ENCODE results near the gene ELOVL5.

The ELOVL5 gene

DNA sequence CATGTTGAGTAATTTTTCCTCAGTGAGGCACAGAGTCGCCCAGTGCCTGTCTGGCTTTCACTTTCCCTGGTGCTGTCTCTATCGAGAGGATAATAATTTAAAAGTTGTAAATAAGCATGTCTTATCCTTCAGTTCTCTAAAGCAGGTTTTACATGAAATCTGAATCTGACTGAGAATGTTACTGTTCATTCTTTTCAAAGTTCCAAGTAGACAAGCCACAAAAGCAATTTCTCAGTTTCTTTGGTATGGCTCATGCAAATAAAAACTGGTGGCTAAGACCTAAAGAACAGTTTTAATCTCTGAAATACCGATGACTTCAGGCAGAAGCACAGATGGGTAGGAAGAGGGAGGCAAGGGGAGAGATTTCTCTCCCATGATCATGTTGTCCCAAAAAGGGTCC lies 112.5 kb downstream of the ELOVL5 start:
- no peak for DNase-seq

DNA sequence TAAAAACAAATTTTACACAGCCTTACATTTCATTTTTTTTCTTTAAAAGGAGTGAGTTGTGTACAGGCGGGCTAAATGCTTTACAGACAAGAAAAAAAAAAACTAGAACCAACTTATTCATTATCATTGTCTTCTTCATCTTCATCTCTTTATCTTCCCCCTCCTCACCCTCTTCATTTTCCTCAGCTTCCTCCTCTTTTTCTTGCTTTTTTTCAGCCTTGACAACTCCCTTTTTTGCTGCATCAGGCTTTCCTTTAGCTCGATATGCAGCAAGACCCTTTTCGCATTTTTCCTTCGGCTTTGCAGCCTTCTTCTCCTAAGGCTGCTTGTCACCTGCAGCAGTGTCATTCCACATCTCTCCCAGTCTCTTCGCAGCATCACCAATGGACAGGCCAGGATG lies 113.2 kb downstream of the ELOVL5 start:
- no peak for DNase-seq

DNA sequence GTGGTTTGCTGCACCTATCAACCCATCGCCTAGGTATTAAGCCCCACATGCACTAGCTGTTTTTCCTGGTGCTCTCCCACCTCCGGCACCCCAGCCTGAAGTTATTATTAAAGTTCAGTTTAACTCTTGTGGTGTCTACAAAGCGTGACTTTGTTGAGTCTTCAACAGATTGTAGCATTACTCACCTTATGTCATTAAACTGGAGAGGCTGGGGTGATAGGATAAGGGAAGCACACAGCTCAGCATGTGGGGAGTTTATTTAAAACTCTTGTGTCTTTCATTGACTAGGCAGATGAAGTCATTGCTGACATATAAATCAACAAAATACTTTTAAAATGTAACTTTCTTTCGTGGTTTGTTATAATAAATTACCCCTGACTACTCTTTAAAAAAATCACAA lies 115.4 kb downstream of the ELOVL5 start:
- DNase-seq, result no peak

DNA sequence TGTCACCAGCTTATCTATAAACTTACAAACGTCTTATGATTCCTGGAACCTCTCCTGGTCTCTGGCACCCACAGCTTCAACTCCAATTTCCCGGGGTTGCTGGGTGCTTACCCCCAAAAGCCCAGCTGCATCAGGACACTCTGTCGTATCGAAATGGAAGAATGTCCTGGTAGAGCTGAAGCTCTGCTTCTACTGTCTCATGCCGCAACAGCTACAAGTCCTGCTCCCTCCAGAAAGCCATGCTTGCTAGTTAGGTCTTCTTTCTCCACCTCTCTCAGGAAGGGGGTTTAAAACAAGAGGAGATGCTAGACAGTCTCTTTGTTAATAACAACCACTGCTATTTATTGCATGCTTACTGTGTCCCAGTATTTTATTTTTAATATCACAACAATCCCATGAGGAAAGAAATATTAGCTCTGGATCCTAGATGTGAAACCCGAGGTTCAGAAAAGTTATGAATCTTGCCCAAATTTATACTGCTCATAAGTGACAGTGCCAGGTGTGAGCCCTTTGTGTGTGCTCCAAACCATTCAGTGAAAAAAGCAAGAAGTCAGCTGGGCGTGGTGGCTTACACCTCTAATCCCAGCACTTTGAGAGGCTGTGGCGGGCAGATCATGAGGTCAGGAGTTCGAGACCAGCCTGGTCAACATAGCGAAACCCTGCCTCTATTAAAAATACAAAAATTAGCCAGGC lies 117.8 kb downstream of the ELOVL5 start:
- no peak for DNase-seq

DNA sequence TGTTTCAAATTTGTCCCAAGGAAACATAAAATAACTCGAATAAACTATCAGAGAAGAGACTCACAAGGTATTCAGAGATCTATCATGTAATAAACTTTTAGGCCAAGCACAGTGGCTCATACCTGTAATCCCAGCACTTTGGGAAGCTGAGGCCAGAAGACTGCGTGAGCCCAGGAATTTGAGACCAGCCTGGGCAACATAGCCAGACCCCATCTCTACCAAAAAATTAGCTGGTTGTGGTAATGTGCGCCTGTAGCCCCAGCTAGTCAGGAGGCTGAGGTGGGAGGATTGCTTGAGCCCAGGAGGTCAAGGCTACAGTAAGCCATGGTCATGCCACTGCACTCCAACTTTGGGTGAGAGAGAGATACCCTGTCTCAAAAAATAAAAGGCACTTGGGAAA lies 120.9 kb downstream of the ELOVL5 start:
- DNase-seq, result no peak

DNA sequence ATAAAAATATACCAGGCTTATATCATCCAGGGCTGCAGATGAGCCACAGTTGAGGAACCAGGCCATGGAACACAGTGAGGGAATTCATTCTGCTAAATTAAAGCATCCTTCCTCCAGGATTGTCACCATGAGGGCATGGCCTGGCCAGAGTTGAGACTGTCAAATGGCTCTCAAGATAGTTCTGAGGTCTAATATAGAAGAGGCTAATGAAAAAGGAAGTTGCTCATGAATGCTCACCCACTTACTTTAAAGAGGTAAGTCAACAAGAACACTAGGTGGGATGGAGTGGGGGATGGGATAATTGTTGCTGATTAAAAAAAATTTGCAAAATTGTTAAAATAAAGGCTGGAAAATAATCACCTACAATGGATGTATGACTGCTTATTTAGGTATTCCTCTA lies 128.1 kb downstream of the ELOVL5 start:
- no peak for DNase-seq

All from NCI-H2081 (cell line).